Osteoblast (primary cell): Measurements from ENCODE around the gene TESMIN. TPM values are rescaled to one million over a fixed set of nuclear protein-coding genes. Genes with fewer than 3 reads are reported as not detected.

Source experiments
- DNase-seq: peaks from one replicate; pipeline ENCODE4 v3.0.0; 2011; ENCODE audit warnings: low spot score, mixed read lengths; ENCODE audit not compliant: insufficient read length; ENCODE audit errors: missing footprints
- H2AFZ ChIP-seq: 2 replicates; pipeline ENCODE4 v1.6.0; 2011; ENCODE audit warnings: mild to moderate bottlenecking, low read length
- H3K27ac ChIP-seq: 2 replicates; pipeline ENCODE4 v1.5.1; 2011; ENCODE audit warnings: mild to moderate bottlenecking, low read depth, low read length, moderate library complexity
- H3K27me3 ChIP-seq: 2 replicates; pipeline ENCODE4 v1.6.0; 2012; ENCODE audit warnings: mild to moderate bottlenecking, control low read depth, inconsistent platforms, low read length, moderate library complexity; ENCODE audit not compliant: insufficient read depth
- H3K36me3 ChIP-seq: 2 replicates; pipeline ENCODE4 v1.5.1; 2011; ENCODE audit warnings: mild to moderate bottlenecking, low read length, control low read depth, moderate library complexity; ENCODE audit not compliant: insufficient read depth
- H3K4me1 ChIP-seq: 2 replicates; pipeline ENCODE4 v1.5.1; 2011; ENCODE audit warnings: mild to moderate bottlenecking, low read length, control low read depth, moderate library complexity; ENCODE audit not compliant: insufficient read depth
- H3K4me2 ChIP-seq: 2 replicates; pipeline ENCODE4 v1.6.0; 2011; ENCODE audit warnings: mild to moderate bottlenecking, low read length; ENCODE audit not compliant: insufficient read depth
- H3K4me3 ChIP-seq: fragments of 200-600 bp; sonication (generic); 3 replicates; pipeline ENCODE4 v1.5.1; 2012; ENCODE audit warnings: mild to moderate bottlenecking, low read length, inconsistent platforms; ENCODE audit not compliant: insufficient read depth
- H3K79me2 ChIP-seq: 2 replicates; pipeline ENCODE4 v1.6.0; 2012; ENCODE audit warnings: mild to moderate bottlenecking, low read length, control low read depth, inconsistent platforms; ENCODE audit not compliant: insufficient read depth
- H3K9me3 ChIP-seq: 2 replicates; pipeline ENCODE4 v1.5.1; 2011; ENCODE audit warnings: low read depth, low read length, control low read depth
- H4K20me1 ChIP-seq: 2 replicates; pipeline ENCODE4 v1.6.0; 2012; ENCODE audit warnings: mild to moderate bottlenecking, low read length, control low read depth; ENCODE audit not compliant: insufficient read depth
- CTCF ChIP-seq: IDR thresholded peaks from 2 replicates; pipeline ENCODE4 v1.5.1; 2011; ENCODE audit warnings: mild to moderate bottlenecking, low read depth, low read length, moderate library complexity; ENCODE audit errors: extremely low read depth
- total RNA-seq: library from RNA; depleted of rRNA; stranded (reverse); fragments of >200 nt; gene quantifications from 2 replicates; pipeline ENCODE4 v1.2.3, GENCODE V29; 2012

TESMIN gene
- total RNA-seq, 1 donor: not detected

GRCh38 chr11:68735646-68736045, 15.7 kb downstream of the TESMIN start:
- no peaks in the 10 kb centered on the region for H3K9me3 ChIP-seq
- no peak overlapping the region for H2AFZ ChIP-seq
- TF ChIP-seq CTCF: no peak
- no peaks in the 10 kb centered on the region for H3K36me3 ChIP-seq
- H3K27ac ChIP-seq: no peak overlapping the region
- H3K4me3 ChIP-seq: no peak overlapping the region
- DNase-seq: no peak
- H3K4me2 ChIP-seq: no peak overlapping the region
- H3K79me2 ChIP-seq: no peaks in the 10 kb centered on the region
- H3K4me1 ChIP-seq: no peaks in the 10 kb centered on the region
- no peaks in the 10 kb centered on the region for H4K20me1 ChIP-seq
- peaks cover 29% of the 10 kb centered on the region for H3K27me3 ChIP-seq

- Histone ChIP-seq H2AFZ (no peak overlapping the region), H3K27me3 (peaks cover 29% of the 10 kb centered on the region), H3K36me3 (no peaks in the 10 kb centered on the region), H4K20me1 (no peaks in the 10 kb centered on the region), H3K4me2 (no peak overlapping the region), H3K4me1 (no peaks in the 10 kb centered on the region), H3K9me3 (no peaks in the 10 kb centered on the region), H3K79me2 (no peaks in the 10 kb centered on the region), H3K4me3 (no peak overlapping the region), H3K27ac (no peak overlapping the region)
- DNase-seq: no peak
- no peak for TF ChIP-seq CTCF
These were observed 16.2 kb downstream of the TESMIN start for GRCh38 chr11:68735125-68735524.

- Histone ChIP-seq H3K4me1 (no peaks in the 10 kb centered on the region), H3K9me3 (no peaks in the 10 kb centered on the region), H3K36me3 (no peaks in the 10 kb centered on the region), H3K4me3 (no peak overlapping the region), H4K20me1 (no peaks in the 10 kb centered on the region), H2AFZ (no peak overlapping the region), H3K27me3 (peaks cover 29% of the 10 kb centered on the region), H3K27ac (no peak overlapping the region), H3K4me2 (no peak overlapping the region), H3K79me2 (no peaks in the 10 kb centered on the region)
- no peak for TF ChIP-seq CTCF
- DNase-seq: no peak
These were observed 17.2 kb downstream of the TESMIN start for GRCh38 chr11:68734111-68734510.

- Histone ChIP-seq H3K79me2 (no peaks in the 10 kb centered on the region), H3K4me2 (no peak overlapping the region), H4K20me1 (no peaks in the 10 kb centered on the region), H3K9me3 (no peaks in the 10 kb centered on the region), H3K36me3 (no peaks in the 10 kb centered on the region), H3K4me1 (no peaks in the 10 kb centered on the region), H2AFZ (no peak overlapping the region), H3K27me3 (peaks cover 50% of the 10 kb centered on the region), H3K4me3 (no peak overlapping the region), H3K27ac (no peak overlapping the region)
- TF ChIP-seq CTCF: peak; percentile 29
- DNase-seq: no peak
These were observed 23.5 kb downstream of the TESMIN start for GRCh38 chr11:68727783-68728182.
